ENCODE data around the gene FAM72B.
"Not testable (repeated sequence)": the region's sequence is repeated elsewhere in the genome, so short reads cannot be mapped to it uniquely, and the experiment has no call there.

The FAM72B gene

DNA sequence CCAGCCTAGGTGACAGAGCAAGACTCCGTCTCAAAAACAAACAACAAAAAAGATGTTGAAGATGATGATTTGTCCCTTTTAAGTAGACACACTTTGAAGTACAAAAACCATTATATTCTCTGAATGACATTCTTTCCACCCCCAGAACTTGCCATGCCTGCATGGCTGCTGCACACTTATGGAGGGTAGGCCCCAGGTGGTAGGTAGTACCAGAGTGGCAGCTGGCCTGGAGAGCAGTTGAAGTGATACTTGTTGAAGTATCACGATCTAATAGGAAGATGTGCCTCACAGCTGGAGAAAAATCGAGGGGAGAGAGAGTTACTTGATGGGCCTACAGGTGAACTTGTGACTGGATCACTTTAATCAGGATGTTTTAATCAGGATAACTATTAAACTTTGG lies 15.6 kb upstream of the FAM72B start:
- DNase-seq, result not testable (repeated sequence)

DNA sequence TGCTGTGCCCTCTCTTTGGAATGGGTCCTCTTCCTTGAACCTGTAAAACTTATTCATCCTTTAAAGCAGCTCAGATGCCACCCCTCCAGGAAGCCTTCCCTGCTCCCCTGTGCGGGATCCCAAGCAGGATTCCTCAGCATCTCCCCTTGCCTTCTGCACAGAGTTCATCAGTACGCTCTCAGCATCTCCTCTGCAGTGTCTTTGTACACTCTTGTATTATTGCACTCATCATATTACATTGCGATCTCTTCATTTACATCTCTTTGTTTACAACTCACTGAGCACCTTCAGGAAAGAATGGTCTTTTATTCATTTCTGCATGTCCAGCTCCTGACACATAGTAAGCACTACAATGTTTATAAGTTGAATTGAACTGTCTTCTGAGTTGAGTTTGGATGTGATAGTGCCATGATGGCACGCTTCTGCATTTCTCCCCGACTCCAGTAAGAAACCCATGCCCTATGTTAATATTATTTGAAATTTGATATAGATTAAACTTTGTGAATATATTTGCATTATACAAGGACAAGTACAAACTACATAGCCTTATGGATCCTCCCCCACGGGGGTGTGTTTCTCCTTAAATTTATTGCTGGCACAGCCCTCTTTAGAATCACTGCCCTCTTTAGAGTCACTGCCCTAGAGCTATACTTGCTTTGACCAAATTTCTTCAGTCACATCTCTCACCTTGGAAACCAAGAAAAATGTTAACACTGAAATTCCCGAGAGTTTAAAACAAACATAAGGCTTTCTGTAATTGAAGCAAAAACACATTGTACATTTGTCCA lies 13.1 kb upstream of the FAM72B start:
- not testable (repeated sequence) for DNase-seq

DNA sequence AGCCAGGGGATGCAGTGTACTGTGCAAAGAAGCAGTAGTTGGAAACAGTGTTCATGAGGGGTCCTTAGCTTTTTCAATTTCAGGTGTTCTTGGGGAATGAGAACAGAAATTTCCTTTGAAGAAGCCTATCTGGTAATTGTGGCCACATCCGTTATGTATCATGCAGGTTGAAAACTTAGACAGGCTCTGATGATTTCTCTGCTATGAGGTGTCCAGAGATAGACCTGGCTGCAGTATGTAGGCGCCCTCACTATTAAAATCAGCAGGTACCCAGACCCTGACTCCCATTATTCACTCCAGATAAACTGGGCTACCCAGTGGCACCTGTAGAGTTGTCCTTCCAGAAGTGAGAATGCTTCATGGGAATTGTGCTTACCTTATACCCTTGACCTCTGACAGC lies 8.4 kb upstream of the FAM72B start:
- not testable (repeated sequence) for DNase-seq

DNA sequence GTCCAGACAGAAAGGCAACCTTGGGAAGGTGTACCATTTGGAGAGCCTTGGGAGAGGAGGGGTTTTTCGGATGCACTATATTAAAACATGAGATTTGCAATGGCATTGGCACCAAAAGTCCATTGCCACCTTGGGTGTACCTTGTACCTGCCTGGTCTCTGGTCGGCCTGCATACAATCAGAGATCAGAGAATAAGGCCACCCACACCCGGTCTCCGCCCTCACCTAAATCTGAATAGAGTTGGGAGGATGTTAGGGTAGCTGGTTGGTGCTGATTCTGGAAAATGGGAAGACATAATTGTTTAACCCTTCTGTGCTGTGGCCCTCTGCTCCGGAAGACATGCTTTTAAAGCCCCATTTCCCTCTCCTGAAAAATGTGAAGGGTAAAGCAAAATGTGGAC lies 3.8 kb upstream of the FAM72B start:
- DNase-seq, result not testable (repeated sequence)

DNA sequence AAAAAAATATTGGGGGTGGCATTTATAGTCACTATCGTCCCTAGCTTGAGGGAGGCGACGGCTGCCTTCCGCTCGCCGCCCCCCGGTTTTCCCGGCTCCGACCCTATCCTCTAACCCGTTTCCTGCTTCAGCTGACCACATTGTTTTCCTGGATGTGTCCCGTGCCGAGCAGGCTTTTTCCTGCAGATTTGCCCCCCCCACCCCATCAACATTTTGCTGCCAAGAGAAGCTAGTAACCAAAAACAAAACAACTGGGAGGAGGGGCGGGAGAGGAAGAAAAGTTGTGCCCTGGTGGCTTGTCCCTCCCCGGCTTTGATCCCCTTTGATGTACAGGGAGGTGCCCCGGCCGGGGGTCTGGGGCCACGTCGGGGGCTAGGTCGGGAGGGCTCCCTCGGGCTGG lies 2.1 kb upstream of the FAM72B start:
- not testable (repeated sequence) for DNase-seq

DNA sequence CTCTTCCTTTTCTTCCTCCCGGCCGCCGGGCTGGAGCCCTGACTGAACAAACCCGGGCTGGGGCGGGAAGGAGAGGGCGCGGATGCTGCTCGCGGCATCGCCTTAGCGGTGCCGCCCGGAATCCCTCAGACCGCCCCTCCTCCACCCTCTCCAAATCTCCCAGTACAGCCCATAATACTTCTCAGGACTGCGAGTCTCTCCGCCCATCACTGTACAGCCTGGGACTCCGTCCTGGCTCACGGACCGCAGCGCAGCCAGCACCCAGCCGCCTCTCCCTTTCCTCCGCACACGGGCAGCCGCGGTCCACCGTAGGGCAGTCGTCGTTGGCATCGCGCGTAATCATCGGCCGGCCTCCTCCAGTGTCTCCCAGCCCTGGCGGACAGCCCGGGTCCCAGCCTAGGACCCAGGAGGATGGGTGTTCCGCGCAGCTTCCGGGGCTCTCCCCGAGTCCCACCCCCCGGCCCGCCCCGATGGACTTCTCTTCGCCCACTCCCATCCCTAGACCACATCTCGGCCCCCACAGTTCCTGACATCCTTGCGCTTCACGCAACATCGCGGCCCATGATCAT lies 1.1 kb upstream of the FAM72B start:
- DNase-seq, result not testable (repeated sequence)

DNA sequence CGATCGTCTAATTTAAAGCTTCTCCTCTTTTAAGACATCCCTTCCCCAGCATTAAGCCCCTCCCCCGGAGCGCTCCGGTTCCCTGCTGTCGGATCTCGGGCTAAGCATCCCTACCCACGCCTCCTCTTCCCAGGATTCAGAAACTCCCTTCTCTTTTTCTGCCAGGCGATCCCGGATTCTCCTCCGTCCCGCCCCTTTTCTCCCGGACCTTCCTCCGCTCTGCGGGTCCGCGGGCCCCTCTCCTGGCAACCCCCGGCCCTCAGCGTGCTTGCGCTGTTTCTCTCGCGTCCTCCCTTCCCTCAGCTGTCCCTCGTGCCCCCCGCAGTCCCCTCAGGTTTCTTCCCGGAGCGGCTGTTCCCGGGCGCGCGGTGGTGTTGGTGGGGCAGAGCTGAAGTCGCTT lies 273 bp downstream of the FAM72B start:
- not testable (repeated sequence) for DNase-seq

DNA sequence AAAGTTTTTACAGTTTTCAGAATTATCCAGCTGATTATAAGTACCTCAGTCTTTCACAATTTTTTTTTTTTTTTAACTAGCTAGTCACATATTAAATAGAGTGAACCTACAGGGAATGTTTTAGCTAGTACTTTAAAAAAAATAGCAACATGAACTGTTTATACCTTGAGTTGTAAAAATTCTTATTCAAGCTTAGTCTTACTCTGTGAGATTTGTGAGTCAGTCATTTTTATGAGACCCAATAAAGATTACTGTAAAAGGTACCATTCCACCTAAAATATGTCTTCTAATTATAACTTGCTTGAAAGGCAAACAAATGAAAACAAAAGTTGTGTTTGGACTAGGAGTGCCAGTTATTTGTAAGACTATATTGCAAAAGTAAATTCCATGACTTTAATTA lies 5.9 kb downstream of the FAM72B start:
- DNase-seq, result not testable (repeated sequence)

DNA sequence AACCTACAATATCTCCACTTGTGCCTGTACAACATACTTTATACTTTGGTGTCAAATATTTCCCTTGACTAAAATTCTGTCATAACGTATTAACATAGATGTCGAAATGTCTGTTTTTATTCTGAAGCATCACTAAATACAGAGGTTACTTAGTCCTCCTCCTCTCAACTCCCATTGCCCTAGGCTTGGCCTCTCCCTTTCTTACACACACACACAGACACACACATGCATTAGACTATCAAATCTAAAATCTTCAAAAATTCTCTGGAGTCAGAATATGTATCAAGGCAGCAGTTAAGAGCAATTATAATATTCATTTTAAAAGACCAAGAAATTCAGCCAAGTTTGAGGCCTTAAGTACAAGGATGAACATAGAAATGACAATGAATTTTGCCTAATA lies 7.5 kb downstream of the FAM72B start:
- not testable (repeated sequence) for DNase-seq

DNA sequence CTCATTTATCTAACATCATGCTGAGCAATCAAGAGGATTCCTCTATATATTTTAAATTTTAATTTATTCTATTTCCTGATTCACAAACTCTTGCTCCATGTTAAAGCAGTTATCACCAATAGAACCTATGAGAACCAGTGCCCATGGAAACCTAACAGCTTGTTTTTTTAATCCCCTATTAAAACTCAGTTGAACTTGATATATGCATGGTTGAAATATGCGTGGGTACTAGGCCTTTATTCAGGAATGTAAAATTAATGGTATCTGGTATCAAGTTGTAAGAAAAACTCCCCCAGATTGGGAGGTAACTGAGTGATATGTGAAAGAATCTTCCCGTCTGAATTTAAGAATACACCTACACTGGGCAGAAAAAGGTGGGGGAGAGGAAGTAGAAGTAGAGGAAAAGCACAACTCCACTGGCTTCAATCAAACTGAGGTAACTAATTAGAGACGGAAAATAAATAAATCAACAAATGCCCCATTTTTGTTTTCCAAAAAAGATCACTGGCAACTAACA lies 15.9 kb downstream of the FAM72B start:
- DNase-seq, result not testable (repeated sequence)

DNA sequence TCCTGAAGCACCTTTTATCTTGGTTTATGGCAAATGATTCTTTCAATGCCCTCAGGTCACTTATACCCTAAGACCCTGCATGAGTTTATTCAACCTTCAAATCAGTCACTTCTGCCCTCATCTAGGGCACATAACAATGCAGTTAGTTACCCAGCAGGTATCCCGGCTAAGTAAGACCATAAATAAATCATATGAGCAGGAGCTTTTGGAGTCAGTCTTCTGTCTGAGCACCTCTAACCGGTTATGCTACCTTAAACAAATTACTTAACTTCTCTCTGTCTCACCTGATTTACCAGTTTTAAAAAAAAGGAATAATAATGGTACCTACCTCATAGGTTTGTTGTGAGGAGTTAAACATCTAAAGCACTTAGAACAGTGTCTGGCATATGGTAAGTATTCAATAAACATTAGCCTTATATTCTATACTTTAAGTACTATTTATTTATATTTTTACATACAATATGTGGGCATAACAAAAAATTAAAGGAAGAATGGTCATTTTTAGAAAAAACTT lies 16.9 kb downstream of the FAM72B start:
- DNase-seq, result not testable (repeated sequence)

DNA sequence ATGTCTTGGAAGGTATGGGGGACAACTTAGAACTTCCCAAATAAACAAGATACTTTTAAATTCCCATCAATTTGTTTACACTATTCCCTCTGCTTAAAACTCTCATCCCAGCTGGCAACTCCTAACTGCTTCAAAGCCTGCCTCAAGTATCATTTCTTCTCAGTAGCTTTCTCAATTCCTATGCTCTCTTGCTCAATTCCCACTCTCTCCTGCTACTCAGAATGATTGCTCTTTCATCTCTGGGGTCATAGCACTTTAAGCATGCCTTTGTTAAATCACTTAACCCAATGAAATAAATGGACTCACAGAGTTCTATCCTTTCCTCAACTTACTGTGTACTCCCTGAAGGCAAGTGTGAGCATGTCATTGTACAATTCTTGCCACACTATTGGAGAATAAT lies 18.8 kb downstream of the FAM72B start:
- DNase-seq, result not testable (repeated sequence)

DNA sequence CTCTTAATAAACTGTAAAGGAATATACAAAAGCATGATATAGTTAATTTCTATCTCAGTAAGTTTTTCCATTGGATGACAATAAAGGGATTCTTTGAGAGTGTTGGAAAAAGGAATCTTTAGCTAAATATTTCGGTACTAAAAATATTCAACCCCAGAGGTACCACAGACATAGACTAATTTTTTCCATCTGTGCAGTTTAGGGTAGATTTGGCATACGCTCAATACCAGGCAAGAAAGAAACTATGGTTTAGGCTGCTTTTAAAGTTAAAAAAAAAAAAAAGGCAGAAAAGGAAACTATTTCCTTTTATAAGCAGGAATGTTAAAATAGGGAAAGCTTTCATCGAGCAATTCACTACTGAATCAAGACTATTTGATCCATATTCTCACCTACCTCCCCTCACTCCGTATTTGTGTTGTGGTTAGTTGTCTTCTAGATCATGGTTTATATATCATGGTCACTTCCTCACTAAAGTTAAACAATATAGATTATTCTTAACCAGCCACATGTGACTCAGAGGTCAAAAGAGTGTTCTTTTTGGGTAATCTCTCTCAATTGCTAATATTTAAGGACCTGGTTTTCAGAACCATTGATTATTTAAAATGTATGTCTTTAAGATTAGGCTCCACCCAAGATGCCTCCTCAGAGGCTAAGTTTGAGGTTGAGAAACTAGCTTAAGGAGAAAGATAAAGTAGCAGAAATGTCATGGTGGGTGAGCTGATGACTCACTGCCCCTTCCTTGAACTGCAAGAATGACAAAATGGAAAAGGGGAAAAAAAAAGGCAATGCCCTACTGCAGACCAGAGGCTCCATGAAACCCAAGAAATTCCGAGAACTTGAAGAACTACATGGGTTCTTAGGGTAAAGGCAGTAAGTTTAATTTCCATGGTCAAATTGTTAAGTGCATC lies 20.0 kb downstream of the FAM72B start:
- DNase-seq, result not testable (repeated sequence)

DNA sequence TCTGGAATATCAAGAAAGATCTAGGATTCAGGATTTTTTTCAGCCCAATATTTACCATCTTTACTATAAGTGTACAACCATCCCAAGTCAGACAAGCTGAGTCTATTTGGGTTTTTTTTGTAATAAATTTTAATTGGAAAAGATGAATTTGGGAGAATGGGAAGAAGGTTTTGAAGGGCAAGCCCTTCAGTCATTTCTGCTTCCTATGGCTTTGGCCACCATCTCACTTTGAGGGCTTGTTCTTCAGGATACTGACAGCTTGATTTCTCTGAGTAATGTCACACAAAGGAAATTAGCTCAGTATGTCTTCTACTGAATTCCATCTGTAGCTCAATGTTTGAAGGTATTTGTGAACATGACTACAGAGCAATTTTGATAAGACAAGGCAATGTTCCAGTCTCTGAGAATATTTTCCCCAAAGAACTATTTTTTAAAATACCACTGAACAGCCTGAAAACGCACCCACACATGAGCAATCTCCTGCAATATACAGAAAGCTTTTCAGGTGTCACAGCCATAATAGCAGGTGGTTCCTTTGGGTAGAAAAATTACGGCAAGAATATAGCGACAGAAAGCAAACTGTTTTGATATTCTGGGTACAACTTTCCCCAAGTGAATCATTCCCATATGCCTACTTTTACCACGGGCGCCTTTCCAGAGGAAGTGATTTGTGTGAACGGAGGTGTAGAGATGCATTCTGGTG lies 22.8 kb downstream of the FAM72B start:
- DNase-seq, result not testable (repeated sequence)

DNA sequence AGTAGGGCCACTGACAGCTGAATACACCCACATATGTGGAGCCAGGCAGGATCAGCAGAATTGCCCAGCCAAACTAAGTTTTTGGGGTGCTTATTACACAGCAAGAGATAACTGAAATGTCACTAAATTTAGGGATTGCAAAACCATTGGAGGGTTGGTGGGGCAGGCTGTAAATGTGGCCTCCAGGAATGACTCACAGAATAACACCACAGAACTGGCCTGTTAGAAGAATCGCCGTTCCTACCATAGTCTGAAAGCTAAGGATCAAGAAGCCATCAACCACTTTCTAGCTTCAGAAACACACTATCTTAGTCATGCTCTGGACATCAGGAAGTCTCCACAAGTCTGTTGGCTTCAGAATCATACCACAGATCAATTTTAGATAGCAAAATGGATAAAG lies 24.0 kb downstream of the FAM72B start:
- DNase-seq, result not testable (repeated sequence)

DNA sequence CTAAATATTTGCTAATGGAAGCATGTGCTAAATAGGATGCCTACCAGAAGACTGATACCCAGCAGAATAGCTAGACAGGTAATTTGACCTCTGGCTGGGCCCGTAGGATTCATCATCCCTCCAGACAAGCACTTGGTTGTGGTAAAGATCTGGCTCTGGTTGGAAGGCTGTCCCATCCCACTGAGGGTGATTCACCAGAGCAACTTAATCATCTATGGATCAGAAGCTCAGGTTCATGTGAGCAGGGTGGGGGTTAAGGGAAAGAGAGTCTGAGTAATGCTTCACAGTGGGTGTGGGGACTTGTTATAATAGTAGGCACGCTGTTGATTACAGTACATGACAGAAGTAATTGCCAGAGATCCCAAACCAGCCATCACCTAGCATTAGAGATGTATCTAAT lies 26.5 kb downstream of the FAM72B start:
- DNase-seq, result not testable (repeated sequence)

DNA sequence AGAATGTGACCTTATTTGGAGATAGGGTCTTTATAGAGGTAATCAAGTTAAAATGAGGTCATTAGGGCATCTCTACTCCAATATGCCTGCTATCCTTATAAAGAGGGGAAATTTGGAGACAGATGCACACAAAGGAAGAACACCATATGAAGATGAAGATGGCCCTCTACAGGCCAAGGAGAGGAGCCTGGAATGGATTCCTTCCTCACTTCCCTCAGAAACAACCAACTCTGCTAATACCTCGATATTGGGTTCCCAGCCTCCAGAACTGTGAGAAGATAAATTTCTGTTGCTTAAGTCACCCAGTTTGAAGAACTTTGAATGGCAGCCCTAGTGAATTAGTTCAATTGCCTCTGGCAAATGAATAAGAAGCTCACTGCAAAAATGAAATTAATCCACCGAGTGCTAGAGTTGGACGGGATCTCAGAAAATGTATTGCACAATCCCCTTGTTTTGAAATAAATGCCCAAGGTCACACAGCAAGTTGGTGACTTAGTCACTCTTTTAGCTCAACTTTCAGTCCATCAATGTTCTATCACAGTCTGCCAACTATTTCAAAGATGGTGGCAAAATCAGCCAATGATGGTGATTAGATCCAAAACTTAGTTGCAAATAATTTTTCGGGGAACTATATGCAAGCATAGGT lies 27.1 kb downstream of the FAM72B start:
- DNase-seq, result not testable (repeated sequence)

DNA sequence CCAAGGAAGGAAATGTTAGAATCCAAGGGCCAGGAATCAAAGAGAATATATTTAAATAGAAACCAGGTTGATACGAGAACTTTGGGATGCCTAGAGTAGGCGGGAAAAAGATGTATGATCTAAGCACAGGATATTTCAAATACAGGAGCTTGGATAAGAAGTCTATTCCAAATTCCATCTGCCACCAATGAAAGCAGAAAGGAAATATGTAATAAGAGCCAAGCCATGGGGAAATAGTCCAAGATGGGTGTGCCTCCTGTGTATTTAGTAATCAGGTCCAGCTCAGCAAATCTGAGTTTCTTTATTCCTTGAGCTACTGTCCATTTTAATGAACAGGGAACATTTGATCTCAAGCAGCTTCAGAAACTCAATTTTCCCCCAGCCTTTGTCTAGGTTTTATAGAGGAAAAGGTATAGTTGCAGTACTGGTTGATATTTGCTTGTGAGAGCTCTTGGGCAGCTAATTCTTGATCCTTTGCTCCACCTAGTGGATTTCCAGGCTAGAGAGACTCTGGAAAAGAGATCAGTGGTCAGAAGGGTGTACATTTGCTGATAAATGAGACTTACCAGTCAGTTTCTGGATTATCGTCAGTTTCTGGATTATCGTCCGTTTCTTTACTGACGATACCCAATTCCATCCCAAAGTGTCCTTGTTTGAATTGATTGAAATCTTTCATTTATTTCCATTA lies 28.3 kb downstream of the FAM72B start:
- DNase-seq, result not testable (repeated sequence)

DNA sequence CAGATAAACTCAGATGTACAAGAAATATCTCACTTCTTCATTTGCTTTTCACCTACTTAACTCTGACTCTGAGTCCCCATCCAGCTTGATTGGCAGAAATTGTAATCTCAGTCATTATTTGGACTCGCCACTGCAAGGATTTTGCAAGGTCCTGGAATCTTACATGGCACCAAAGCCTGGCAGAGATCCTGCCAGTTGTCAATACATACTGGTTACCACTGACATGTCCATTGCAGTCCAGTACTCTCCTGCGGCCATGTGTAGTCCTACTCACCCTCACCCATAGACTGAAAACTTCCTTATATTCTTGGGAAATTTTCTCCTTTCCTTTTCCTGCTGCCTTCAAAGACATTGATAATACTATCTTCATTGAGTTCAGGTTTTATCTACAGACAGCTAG lies 29.3 kb downstream of the FAM72B start:
- DNase-seq, result not testable (repeated sequence)

DNA sequence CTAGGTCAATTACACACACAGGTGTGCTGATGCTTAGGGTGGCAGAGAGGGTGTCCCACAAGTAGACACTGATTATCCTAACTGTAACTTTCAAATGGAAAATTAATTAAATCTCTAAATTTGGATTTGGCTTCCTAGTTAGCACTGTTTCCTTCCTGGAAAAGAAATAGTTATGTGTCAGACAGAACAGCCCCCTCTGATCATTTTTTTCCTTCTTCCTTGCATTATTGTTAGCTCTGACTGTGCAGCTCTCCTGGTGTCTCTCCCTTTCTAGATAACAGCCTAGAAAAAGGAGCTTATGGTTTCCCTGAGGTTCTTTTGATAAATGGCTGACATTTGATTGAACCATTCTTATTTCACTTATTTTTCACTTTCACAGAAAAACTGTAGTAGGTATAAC lies 31.4 kb downstream of the FAM72B start:
- DNase-seq, result not testable (repeated sequence)

DNA sequence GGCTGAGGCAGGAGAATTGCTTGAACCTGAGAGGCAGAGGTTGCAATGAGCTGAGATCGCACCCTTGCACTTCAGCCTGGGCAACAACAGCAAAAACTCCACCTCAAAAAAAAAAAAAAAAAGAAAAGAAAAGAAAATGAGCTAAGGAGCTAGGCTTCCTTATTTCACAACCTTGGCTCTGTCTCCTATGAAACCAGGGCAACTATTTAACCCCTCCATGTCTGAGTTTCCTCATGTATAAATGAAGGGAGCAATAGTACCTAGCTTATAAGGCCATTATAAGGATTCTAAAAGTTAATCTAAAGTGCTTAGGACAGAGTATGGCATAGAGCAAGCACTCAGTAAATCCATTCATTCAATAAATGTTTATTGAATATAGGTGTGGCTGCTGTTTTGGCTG lies 32.8 kb downstream of the FAM72B start:
- not testable (repeated sequence) for DNase-seq

All from stimulated activated CD4-positive, alpha-beta T cell treated with anti-CD3 and anti-CD28 coated beads, Interleukin-2, amount 100 ng/mL, for 48 hours (primary cell).